ENCODE data around the gene ARNT2. TPM values are rescaled to one million over a fixed set of nuclear protein-coding genes. Genes with fewer than 3 reads are reported as not detected.

Gene ARNT2
- total and polyA plus RNA-seq, 10 of the 15 experiments (the other 5 are each of a cell fraction or from before 2014, with no cell fraction given): 0.07 to 0.49 (median 0.09) TPM; not detected in 6

DNA sequence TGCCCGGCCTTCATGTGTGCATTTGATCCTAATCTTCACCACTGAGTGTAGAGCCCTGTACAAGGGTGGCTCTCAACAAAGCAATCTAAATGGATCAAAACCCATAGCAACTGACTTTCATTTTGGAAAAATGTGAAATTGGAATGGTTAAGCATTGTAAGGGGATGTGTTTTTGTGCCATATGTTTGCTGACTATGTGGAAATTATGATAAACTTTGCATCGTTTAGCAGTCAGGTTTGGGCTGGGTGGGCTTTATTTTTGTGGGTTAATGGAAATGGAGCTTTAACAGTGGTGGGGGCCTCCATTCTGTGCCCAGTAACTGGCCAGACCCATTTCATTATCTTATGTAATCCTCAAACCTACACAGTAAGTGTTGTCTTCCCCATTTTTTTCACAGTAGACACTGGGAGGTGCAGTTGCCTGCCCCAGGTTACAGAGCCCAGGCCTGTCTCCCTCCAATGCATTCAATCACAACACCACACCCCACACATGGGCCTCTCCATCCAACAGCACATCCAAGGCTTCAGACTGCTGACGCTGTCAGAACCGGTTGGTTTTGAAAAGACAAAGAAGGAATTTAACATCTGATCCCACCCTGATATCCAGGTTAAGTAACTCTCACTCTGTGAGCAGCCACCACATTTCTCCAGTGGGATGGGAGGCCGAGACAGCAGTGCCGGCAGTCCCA is 154.6 kb downstream of the ARNT2 start:
- DNase-seq (ENCODE audit: low read depth, low spot score) (no peak), FAIRE-seq (no peak), ATAC-seq (no peak)
- Histone ChIP-seq H3K36me3 (ENCODE audit: control insufficient read depth in 2 of 2, insufficient read depth in 2 of 2, low read length in 1 of 2) (no peaks in the 10 kb centered on the region), H3K79me2 (ENCODE audit: control insufficient read depth, insufficient read depth, low read length) (no peaks in the 10 kb centered on the region), H2AFZ (ENCODE audit: control insufficient read depth, low read depth, low read length) (no peak overlapping the region), H3K4me1 (ENCODE audit: control insufficient read depth, insufficient read depth, low read length) (no peaks in the 10 kb centered on the region), H3K27ac (ENCODE audit: control insufficient read depth, insufficient read depth) (no peak overlapping the region), H3K9ac (ENCODE audit: control insufficient read depth, insufficient read depth, low read length) (no peak overlapping the region), H3K9me3 (replicated peaks; ENCODE audit: control insufficient read depth, insufficient read depth, low read length) (no peaks in the 10 kb centered on the region), H3K4me3 (no peak overlapping the region), H4K20me1 (ENCODE audit: control insufficient read depth, insufficient read depth) (no peaks in the 10 kb centered on the region), H3K4me2 (ENCODE audit: control insufficient read depth, insufficient read depth) (no peak overlapping the region), H3K27me3 (replicated peaks in 1 of 2; ENCODE audit: control insufficient read depth in 2 of 2, insufficient read depth in 2 of 2, low read length in 1 of 2) (peaks cover 2% of the 10 kb centered on the region in 2 experiments; a peak in 3 of 4 replicates)
- in situ Hi-C loops (cut with MboI) (no loop called here), intact Hi-C loops (cut with micrococcal nuclease; ENCODE audit: unreplicated experiment) (no loop called here)
- BruUV-seq (replicated peaks): no TSS peak
- RAD21 ChIA-PET (ENCODE audit: unreplicated experiment): no interaction called here
- TF ChIP-seq, protein P1, sequence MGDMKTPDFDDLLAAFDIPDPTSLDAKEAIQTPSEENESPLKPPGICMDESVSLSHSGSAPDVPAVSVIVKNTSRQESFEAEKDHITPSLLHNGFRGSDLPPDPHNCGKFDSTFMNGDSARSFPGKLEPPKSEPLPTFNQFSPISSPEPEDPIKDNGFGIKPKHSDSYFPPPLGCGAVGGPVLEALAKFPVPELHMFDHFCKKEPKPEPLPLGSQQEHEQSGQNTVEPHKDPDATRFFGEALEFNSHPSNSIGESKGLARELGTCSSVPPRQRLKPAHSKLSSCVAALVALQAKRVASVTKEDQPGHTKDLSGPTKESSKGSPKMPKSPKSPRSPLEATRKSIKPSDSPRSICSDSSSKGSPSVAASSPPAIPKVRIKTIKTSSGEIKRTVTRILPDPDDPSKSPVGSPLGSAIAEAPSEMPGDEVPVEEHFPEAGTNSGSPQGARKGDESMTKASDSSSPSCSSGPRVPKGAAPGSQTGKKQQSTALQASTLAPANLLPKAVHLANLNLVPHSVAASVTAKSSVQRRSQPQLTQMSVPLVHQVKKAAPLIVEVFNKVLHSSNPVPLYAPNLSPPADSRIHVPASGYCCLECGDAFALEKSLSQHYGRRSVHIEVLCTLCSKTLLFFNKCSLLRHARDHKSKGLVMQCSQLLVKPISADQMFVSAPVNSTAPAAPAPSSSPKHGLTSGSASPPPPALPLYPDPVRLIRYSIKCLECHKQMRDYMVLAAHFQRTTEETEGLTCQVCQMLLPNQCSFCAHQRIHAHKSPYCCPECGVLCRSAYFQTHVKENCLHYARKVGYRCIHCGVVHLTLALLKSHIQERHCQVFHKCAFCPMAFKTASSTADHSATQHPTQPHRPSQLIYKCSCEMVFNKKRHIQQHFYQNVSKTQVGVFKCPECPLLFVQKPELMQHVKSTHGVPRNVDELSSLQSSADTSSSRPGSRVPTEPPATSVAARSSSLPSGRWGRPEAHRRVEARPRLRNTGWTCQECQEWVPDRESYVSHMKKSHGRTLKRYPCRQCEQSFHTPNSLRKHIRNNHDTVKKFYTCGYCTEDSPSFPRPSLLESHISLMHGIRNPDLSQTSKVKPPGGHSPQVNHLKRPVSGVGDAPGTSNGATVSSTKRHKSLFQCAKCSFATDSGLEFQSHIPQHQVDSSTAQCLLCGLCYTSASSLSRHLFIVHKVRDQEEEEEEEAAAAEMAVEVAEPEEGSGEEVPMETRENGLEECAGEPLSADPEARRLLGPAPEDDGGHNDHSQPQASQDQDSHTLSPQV (IDR thresholded peaks at IDR 0.05): no peak
- TF ChIP-seq TCF7 (IDR thresholded peaks at IDR 0.05; ENCODE audit: borderline replicate concordance): no peak
- TF ChIP-seq GATAD2B (conservative IDR thresholded peaks at IDR 0.05; ENCODE audit: low read depth): no peak
- CTCF ChIA-PET: no interaction called here
- 56% methylated on average over 6 of the region's 6 CpGs for WGBS (ENCODE audit: insufficient coverage, insufficient replicate concordance, low lambda C conversion rate, missing lambda C conversion rate)
- SMC1A ChIA-PET (ENCODE audit: uncharacterized antibody, unreplicated experiment): interaction anchor here (2.0 kb wide), 1 partner anchor 218 kb away, joined by 4 read pairs; no protein-coding TSS in a partner anchor
- POLR2A ChIA-PET: no interaction called here

Measured in GM12878 (cell line).